HepG2 (cell line): ENCODE data around the gene MRPL27. TPM values are rescaled to one million over a fixed set of nuclear protein-coding genes. Genes with fewer than 3 reads are reported as not detected.

Experiments
- CREBL2 ChIP-seq: sonication (generic); formaldehyde crosslinking; IDR thresholded peaks from 2 replicates; pipeline ENCODE4 v1.8.1; 2023; ENCODE audit warnings: missing genetic modification reagents, mild to moderate bottlenecking, borderline replicate concordance
- EEA1 ChIP-seq: sonication (generic); formaldehyde crosslinking; IDR thresholded peaks from 2 replicates; pipeline ENCODE4 v1.5.1; 2020; ENCODE audit warnings: mild to moderate bottlenecking, missing genetic modification reagents, borderline replicate concordance
- FOXM1 ChIP-seq: sonication (generic); formaldehyde crosslinking; IDR thresholded peaks from 2 replicates; pipeline ENCODE4 v1.5.0; 2020; ENCODE audit warnings: missing genetic modification reagents
- ISL2 ChIP-seq: sonication (generic); formaldehyde crosslinking; IDR thresholded peaks from 2 replicates; pipeline ENCODE4 v1.5.0; 2020; ENCODE audit warnings: missing genetic modification reagents
- KLF11 ChIP-seq: IDR thresholded peaks from 2 replicates; pipeline ENCODE4 v1.6.1; 2016; ENCODE audit warnings: missing compliant biosample characterization
- NFE2L1 ChIP-seq: sonication (generic); formaldehyde crosslinking; IDR thresholded peaks from 2 replicates; pipeline ENCODE4 v1.4.0; 2020; ENCODE audit warnings: missing genetic modification reagents, mild to moderate bottlenecking, borderline replicate concordance
- NR2F2 ChIP-seq: IDR thresholded peaks from 2 replicates; pipeline ENCODE4 v1.6.1; 2012; ENCODE audit warnings: low read depth, inconsistent platforms, borderline replicate concordance
- SRY ChIP-seq: sonication (generic); formaldehyde crosslinking; IDR thresholded peaks from 2 replicates; pipeline ENCODE4 v1.8.0; 2022; ENCODE audit warnings: mild to moderate bottlenecking, missing genetic modification reagents
- ZBTB40 ChIP-seq, 2 experiments: fragments of 450-650 bp in 1 of 2; sonication (generic) in 1 of 2; formaldehyde crosslinking in 1 of 2; IDR thresholded peaks; 2 replicates each; pipeline versions ENCODE4 v1.6.1 to v1.8.0; 2016 to 2022; ENCODE audit warnings: antibody characterized with exemption in 1 of 2, mild to moderate bottlenecking in 1 of 2, missing genetic modification reagents in 1 of 2
- ZFX ChIP-seq: sonication (generic); formaldehyde crosslinking; IDR thresholded peaks from 2 replicates; pipeline ENCODE4 v1.4.0; 2020; ENCODE audit warnings: mild to moderate bottlenecking, low read depth, missing genetic modification reagents, moderate library complexity
- ZMAT3 ChIP-seq: sonication (generic); formaldehyde crosslinking; conservative IDR thresholded peaks from 2 replicates; pipeline ENCODE4 v1.7.0; 2021; ENCODE audit warnings: missing genetic modification reagents
- ZNF30 ChIP-seq: sonication (generic); formaldehyde crosslinking; IDR thresholded peaks from 2 replicates; pipeline ENCODE4 v1.5.0; 2020; ENCODE audit warnings: mild to moderate bottlenecking, missing genetic modification reagents
- ZNF558 ChIP-seq: sonication (generic); formaldehyde crosslinking; IDR thresholded peaks from 2 replicates; pipeline ENCODE4 v1.9.0; 2022; ENCODE audit warnings: mild to moderate bottlenecking, missing genetic modification reagents, borderline replicate concordance
- ZNF589 ChIP-seq: sonication (generic); formaldehyde crosslinking; conservative IDR thresholded peaks from 2 replicates; pipeline ENCODE4 v1.8.0; 2022; ENCODE audit warnings: mild to moderate bottlenecking, moderate library complexity, missing genetic modification reagents
- ZNF703 ChIP-seq: sonication (generic); formaldehyde crosslinking; IDR thresholded peaks from 2 replicates; pipeline ENCODE4 v1.5.1; 2020; ENCODE audit warnings: missing genetic modification reagents, mild to moderate bottlenecking, moderate library complexity, borderline replicate concordance
- ZNF773 ChIP-seq: sonication (generic); formaldehyde crosslinking; IDR thresholded peaks from 2 replicates; pipeline ENCODE4 v1.4.0; 2020; ENCODE audit warnings: missing genetic modification reagents, borderline replicate concordance
- ZNF800 ChIP-seq: sonication (generic); formaldehyde crosslinking; IDR thresholded peaks from 2 replicates; pipeline ENCODE4 v1.4.0; 2020; ENCODE audit warnings: missing genetic modification reagents
- ZSCAN9 ChIP-seq: IDR thresholded peaks from 2 replicates; pipeline ENCODE4 v1.6.1; 2016; ENCODE audit warnings: borderline replicate concordance
- polyA plus RNA-seq, 8 experiments: library from polyadenylated mRNA; depleted of rRNA in 3 of 8; stranded (reverse) in 7 of 8; unstranded in 1 of 8; fragments of >200 nt; fragmentation: Illumina TruSeq in 4 of 8; extraction: Trizol in 4 of 8; gene quantifications; 2 replicates each; pipeline versions ENCODE4 v1.2.1 to v1.2.3, GENCODE V29; 2011 to 2016; ENCODE audit warnings: low read depth in 4 of 8, missing spikeins in 1 of 8, mixed read lengths in 1 of 8; ENCODE audit not compliant: insufficient read depth in 1 of 8
- total RNA-seq, 5 experiments: library from RNA; depleted of rRNA; stranded (reverse); fragments of >200 nt; fragmentation: Illumina TruSeq; extraction: Trizol; gene quantifications; 2 replicates each; pipeline ENCODE4 v1.2.3, GENCODE V29; 2016; ENCODE audit warnings: low read depth in 1 of 5

The MRPL27 gene
- total and polyA plus RNA-seq, 2 of the 13 experiments (the other 11 are each of a cell fraction or from before 2014, with no cell fraction given), result 137 to 217 TPM

- TF ChIP-seq EEA1 (peak; percentile 95; the same call in 1 of the 2 replicates), ZMAT3 (CRISPR knock-in tag) (peak; percentile 96), ISL2 (CRISPR knock-in tag) (peak; percentile 45), ZNF589 (CRISPR knock-in tag) (peak; percentile 84; the same call in 1 of the 2 replicates), ZNF30 (CRISPR knock-in tag) (no peak), ZNF773 (CRISPR knock-in tag) (no peak), NFE2L1 (peak; percentile 94), FOXM1 (CRISPR knock-in tag) (no peak), KLF11 (CRISPR knock-in tag) (peak; percentile 70; the same call in 1 of the 2 replicates), SRY (CRISPR knock-in tag) (no peak; the same call in none of the 2 replicates), CREBL2 (CRISPR knock-in tag) (no peak; the same call in 1 of the 2 replicates), ZNF800 (CRISPR knock-in tag) (no peak), ZFX (peak; percentile 98), ZNF703 (CRISPR knock-in tag) (no peak), ZBTB40 (IDR thresholded peaks at IDR 0.05) (peak; percentile 99), ZBTB40 (CRISPR knock-in tag; IDR thresholded peaks at IDR 0.05) (peak; percentile 94), ZNF558 (CRISPR knock-in tag) (peak; percentile 95; the same call in 1 of the 2 replicates), NR2F2 (peak; percentile 50; the same call in 1 of the 2 replicates), ZSCAN9 (CRISPR knock-in tag) (peak; percentile 59; the same call in 1 of the 2 replicates)
Measured at GRCh38 chr17:50372758-50373556, at the start of gene MRPL27, which contains the start of gene EME1 (continued).
